PC-3 (cell line): ENCODE data around the gene KAT2A. TPM values are rescaled to one million over a fixed set of nuclear protein-coding genes. Genes with fewer than 3 reads are reported as not detected.

Experiments used
- ATAC-seq: fragments of 200-7000 bp; cut with Tn5 transposase; 2 replicates; pipeline ENCODE4 v1.9.1; 2020; ENCODE audit warnings: mild to moderate bottlenecking, moderate library complexity
- BruUV-seq: library from RNA; stranded (reverse); fragments of 400-500 nt; replicated peaks from 2 replicates; lab custom pipeline; 2021; lab: Mats Ljungman, UMichigan
- CTCF ChIA-PET: fragments of 300-600 bp; sonication (Branson Sonifier 250); formaldehyde crosslinking; loops from one replicate; lab custom pipeline; 2022; ENCODE audit warnings: antibody characterized with exemption; lab: Charles Lee
- POLR2A ChIA-PET: fragments of 300-600 bp; sonication (Branson Sonifier 250); formaldehyde crosslinking; loops from one replicate; lab custom pipeline; 2022; ENCODE audit warnings: antibody characterized with exemption; ENCODE audit not compliant: unreplicated experiment; lab: Charles Lee
- DNase-seq: peaks from one replicate; pipeline ENCODE4 v3.0.0-alpha.2; 2015
- H2AFZ ChIP-seq: fragments of 300-600 bp; sonication (generic); 2 replicates; pipeline ENCODE4 v1.6.0; 2016; ENCODE audit warnings: antibody characterized with exemption, low read length
- H3F3A ChIP-seq: fragments of 300-600 bp; sonication (generic); one replicate; pipeline ENCODE4 v1.6.0; 2017; ENCODE audit warnings: antibody characterized with exemption, low read length, control low read depth, mild to moderate bottlenecking; ENCODE audit not compliant: unreplicated experiment
- H3K27ac ChIP-seq: fragments of 300-600 bp; sonication (generic); 2 replicates; pipeline ENCODE4 v1.5.1; 2016; ENCODE audit warnings: mild to moderate bottlenecking, low read length
- H3K27me3 ChIP-seq: fragments of 300-600 bp; sonication (generic); 2 replicates; pipeline ENCODE4 v1.6.1; 2016; ENCODE audit warnings: low read length, mixed read lengths
- H3K36me3 ChIP-seq: fragments of 300-600 bp; sonication (generic); 2 replicates; pipeline ENCODE4 v1.6.1; 2016; ENCODE audit warnings: low read depth, mixed run types, low read length, mixed read lengths
- H3K4me1 ChIP-seq: fragments of 300-600 bp; sonication (generic); 2 replicates; pipeline ENCODE4 v1.5.1; 2016; ENCODE audit warnings: low read length; ENCODE audit not compliant: insufficient read depth
- H3K4me2 ChIP-seq: fragments of 300-600 bp; sonication (generic); 2 replicates; pipeline ENCODE4 v1.6.0; 2016; ENCODE audit warnings: low read length
- H3K4me3 ChIP-seq: fragments of 300-600 bp; sonication (generic); 2 replicates; pipeline ENCODE4 v1.5.1; 2016; ENCODE audit warnings: mild to moderate bottlenecking, low read length, mixed read lengths
- H3K79me2 ChIP-seq: fragments of 300-600 bp; sonication (generic); 2 replicates; pipeline ENCODE4 v1.6.1; 2017; ENCODE audit warnings: low read length, mixed read lengths
- H3K9ac ChIP-seq: fragments of 300-600 bp; sonication (generic); 2 replicates; pipeline ENCODE4 v1.6.0; 2016; ENCODE audit warnings: mild to moderate bottlenecking, low read length
- H3K9me2 ChIP-seq: fragments of 300-600 bp; sonication (generic); replicated peaks from 2 replicates; pipeline ENCODE4 v1.6.1; 2016; ENCODE audit warnings: mixed run types, low read length, mixed read lengths
- H3K9me3 ChIP-seq: fragments of 300-600 bp; sonication (generic); 2 replicates; pipeline ENCODE4 v1.6.1; 2016; ENCODE audit warnings: low read length, mixed read lengths
- H4K20me1 ChIP-seq: fragments of 300-600 bp; sonication (generic); 2 replicates; pipeline ENCODE4 v1.6.1; 2016; ENCODE audit warnings: low read length, mixed read lengths
- EZH2 ChIP-seq: fragments of 300-600 bp; sonication (generic); IDR thresholded peaks from one replicate; pipeline ENCODE4 v1.6.1; 2017; ENCODE audit warnings: antibody characterized with exemption, mild to moderate bottlenecking, low read length; ENCODE audit not compliant: unreplicated experiment
- EZH2phosphoT487 ChIP-seq: fragments of 300-600 bp; sonication (generic); IDR thresholded peaks from 2 replicates; pipeline ENCODE4 v1.6.1; 2018; ENCODE audit warnings: mild to moderate bottlenecking, antibody characterized with exemption, low read length, borderline replicate concordance
- intact Hi-C: fragments of 100-400 bp; cut with micrococcal nuclease; formaldehyde crosslinking; loops from 2 replicates; pipeline ENCODE4 v1.9.0; 2023
- total RNA-seq: library from RNA; depleted of rRNA; stranded (reverse); fragments of >200 nt; gene quantifications from 2 replicates; pipeline ENCODE4 v1.2.3, GENCODE V29; 2014
- TF ChIP-seq, protein P1 (sequence below): fragments of 300-600 bp; sonication (generic); conservative IDR thresholded peaks from 2 replicates; pipeline ENCODE4 v1.5.1; 2017; ENCODE audit warnings: antibody characterized with exemption, low read depth, mild to moderate bottlenecking, low read length

Gene KAT2A
- total RNA-seq, 1 experiment from 2014 or later: not detected

DNA sequence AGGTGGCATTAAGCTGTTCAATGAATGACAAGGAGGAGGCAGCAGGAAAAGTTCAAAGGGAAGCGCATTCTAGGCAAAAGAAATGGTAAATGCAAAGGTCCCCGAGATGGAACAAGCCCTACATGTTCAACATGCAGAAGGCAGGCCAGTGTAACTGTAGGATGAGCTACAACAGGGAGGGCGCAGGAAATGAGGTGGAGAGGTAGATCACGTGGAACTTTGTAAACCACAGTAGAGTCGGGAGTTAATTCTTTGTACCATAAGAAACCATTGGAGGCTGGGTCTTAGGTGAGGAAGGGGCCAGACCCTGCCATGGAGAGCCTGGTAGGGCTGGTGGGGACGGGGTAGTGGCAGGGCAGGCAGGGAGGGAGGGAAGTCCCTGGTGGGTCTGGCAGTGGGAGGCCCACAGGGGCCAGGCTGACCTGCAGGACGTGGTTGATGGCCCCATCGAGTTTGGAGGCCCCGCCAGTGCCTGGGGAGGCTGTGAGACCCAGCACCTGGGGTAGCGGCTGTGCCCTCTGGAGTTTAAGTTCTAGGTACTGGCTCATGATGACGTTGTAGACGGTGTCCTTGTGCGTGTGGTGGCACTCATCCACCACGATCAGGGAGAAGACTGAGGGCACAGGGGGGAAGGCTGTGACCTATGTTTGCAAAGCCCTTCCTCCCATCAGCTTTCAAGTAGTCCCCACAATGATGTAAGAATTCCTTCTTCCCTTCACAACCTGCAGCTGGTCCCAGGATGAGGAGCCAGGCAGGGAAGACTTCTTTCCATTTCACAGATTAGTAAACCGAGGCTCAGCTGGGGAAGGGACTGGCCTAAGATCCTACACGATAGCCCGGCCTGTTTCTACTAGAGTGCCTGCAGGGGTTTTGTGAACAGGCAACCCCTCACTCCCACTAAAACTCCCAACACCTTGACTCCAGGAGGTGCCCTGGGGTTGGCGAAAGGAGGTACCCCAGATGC, 10.6 kb downstream of the KAT2A start:
- no peaks in the 10 kb centered on the region for H3K4me1 ChIP-seq
- DNase-seq (no peak), ATAC-seq (no peak)
- no peaks in the 10 kb centered on the region for H3K9me2 ChIP-seq
- H3K4me2 ChIP-seq: no peak overlapping the region
- H3K27ac ChIP-seq: no peak overlapping the region
- no peaks in the 10 kb centered on the region for H3K36me3 ChIP-seq
- H2AFZ ChIP-seq: no peak overlapping the region
- no peak overlapping the region for H3K4me3 ChIP-seq
- H3K79me2 ChIP-seq: no peaks in the 10 kb centered on the region
- no peak overlapping the region for H3K9ac ChIP-seq
- H3K9me3 ChIP-seq: no peaks in the 10 kb centered on the region
- ChIA-PET POLR2A (no interaction called here), CTCF (no interaction called here)
- H3F3A ChIP-seq: no peaks in the 10 kb centered on the region
- intact Hi-C loops: no loop called here
- H3K27me3 ChIP-seq: no peaks in the 10 kb centered on the region
- TF ChIP-seq EZH2 (no peak), EZH2phosphoT487 (no peak)
- TF ChIP-seq, protein P1, sequence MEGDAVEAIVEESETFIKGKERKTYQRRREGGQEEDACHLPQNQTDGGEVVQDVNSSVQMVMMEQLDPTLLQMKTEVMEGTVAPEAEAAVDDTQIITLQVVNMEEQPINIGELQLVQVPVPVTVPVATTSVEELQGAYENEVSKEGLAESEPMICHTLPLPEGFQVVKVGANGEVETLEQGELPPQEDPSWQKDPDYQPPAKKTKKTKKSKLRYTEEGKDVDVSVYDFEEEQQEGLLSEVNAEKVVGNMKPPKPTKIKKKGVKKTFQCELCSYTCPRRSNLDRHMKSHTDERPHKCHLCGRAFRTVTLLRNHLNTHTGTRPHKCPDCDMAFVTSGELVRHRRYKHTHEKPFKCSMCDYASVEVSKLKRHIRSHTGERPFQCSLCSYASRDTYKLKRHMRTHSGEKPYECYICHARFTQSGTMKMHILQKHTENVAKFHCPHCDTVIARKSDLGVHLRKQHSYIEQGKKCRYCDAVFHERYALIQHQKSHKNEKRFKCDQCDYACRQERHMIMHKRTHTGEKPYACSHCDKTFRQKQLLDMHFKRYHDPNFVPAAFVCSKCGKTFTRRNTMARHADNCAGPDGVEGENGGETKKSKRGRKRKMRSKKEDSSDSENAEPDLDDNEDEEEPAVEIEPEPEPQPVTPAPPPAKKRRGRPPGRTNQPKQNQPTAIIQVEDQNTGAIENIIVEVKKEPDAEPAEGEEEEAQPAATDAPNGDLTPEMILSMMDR: no peak
- no TSS peak for BruUV-seq
- no peaks in the 10 kb centered on the region for H4K20me1 ChIP-seq

DNA sequence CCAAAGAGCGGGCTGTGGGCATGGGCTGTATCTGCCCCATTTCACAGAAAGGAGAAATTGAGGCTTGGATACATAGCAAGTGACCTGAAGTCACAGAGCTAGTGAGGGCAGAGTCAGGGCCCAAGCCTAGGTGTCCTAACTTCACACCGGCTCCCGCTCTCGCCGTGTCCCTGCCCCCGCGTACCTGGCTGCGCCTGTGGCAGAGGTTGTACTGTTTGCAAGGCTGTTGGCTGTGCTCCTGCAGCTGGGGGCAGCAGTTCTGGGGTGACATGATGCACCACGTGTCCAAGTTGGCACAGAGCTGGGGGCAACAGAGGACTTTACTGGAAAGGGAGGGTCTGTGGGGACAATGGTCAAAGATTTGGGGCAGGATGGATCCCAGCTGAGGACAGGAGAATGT, 12.1 kb downstream of the KAT2A start:
- Histone ChIP-seq H3K36me3 (no peaks in the 10 kb centered on the region), H3K4me3 (no peak overlapping the region), H3K27me3 (no peaks in the 10 kb centered on the region), H3K79me2 (no peaks in the 10 kb centered on the region), H3K9ac (no peak overlapping the region), H3K9me3 (no peaks in the 10 kb centered on the region), H4K20me1 (no peaks in the 10 kb centered on the region), H3K4me1 (no peaks in the 10 kb centered on the region), H3K27ac (no peak overlapping the region), H3K9me2 (no peaks in the 10 kb centered on the region), H3F3A (no peaks in the 10 kb centered on the region), H3K4me2 (no peak overlapping the region), H2AFZ (no peak overlapping the region)
- ATAC-seq (no peak), DNase-seq (no peak)
- BruUV-seq: no TSS peak
- POLR2A ChIA-PET: no interaction called here
- CTCF ChIA-PET: no interaction called here
- TF ChIP-seq EZH2 (no peak), EZH2phosphoT487 (no peak)
- TF ChIP-seq, protein P1: no peak
- intact Hi-C loops: no loop called here
